Heart right ventricle (tissue), 16 donors: ENCODE measurements around the gene STK39. TPM values are rescaled to one million over a fixed set of nuclear protein-coding genes. Genes with fewer than 3 reads are reported as not detected.

Source experiments
- ATAC-seq, 8 donors: fragments of 200-7000 bp; cut with Tn5 transposase; one replicate each; pipeline ENCODE4 v1.9.1; 2020; ENCODE audit warnings: mild to moderate bottlenecking in 8 of 8, moderate library complexity in 8 of 8, moderate number of reproducible peaks in 1 of 8
- DNase-seq, 2 donors: peaks; one replicate each; pipeline ENCODE4 v3.0.0-alpha.2; 2020
- H3K27ac ChIP-seq, 10 donors: fragments of 200-600 bp; sonication (generic) in 2 of 10; one replicate each; pipeline versions ENCODE4 v1.5.0 to v1.8.0; 2020 to 2022; ENCODE audit warnings: mild to moderate bottlenecking in 3 of 10
- H3K27me3 ChIP-seq, 7 donors: fragments of 200-600 bp; one replicate each; pipeline ENCODE4 v1.8.0; 2021 to 2022; ENCODE audit warnings: mild to moderate bottlenecking in 2 of 7
- H3K36me3 ChIP-seq, 9 donors: fragments of 200-600 bp; sonication (generic) in 1 of 9; one replicate each; pipeline versions ENCODE4 v1.5.0 to v1.8.0; 2020 to 2022; ENCODE audit warnings: mild to moderate bottlenecking in 2 of 9
- H3K4me1 ChIP-seq, 9 donors: fragments of 200-600 bp; sonication (generic) in 1 of 9; one replicate each; pipeline versions ENCODE4 v1.5.0 to v1.8.0; 2020 to 2022; ENCODE audit warnings: mild to moderate bottlenecking in 4 of 9
- H3K4me3 ChIP-seq, 10 donors: fragments of 200-600 bp; sonication (generic) in 2 of 10; one replicate each; pipeline versions ENCODE4 v1.5.0 to v1.8.0; 2020 to 2022; ENCODE audit warnings: mild to moderate bottlenecking in 7 of 10, moderate library complexity in 2 of 10
- H3K9me3 ChIP-seq, 11 donors: fragments of 200-600 bp in 10 of 11; sonication (generic) in 2 of 11; one replicate each; pipeline versions ENCODE4 v1.5.0 to v1.8.0; 2013 to 2022; ENCODE audit warnings: mild to moderate bottlenecking in 2 of 11, control low read depth in 1 of 11, moderate library complexity in 1 of 11
- CTCF ChIP-seq, 9 donors: fragments of 200-600 bp; sonication (generic) in 2 of 9; IDR thresholded peaks; one replicate each; pipeline versions ENCODE4 v1.5.0 to v1.8.0; 2021 to 2022; ENCODE audit warnings: antibody characterized with exemption in 9 of 9, mild to moderate bottlenecking in 5 of 9, moderate library complexity in 1 of 9
- WGBS, 2 donors: extraction: QIAGEN DNeasy Blood & Tissue Kit; methylation state at CpG; one replicate each; pipeline ENCODE4 v1.1.7; 2013; ENCODE audit warnings: inconsistent platforms in 1 of 2; 5-methylcytosine and 5-hydroxymethylcytosine counted together
- intact Hi-C, 10 donors: fragments of 100-400 bp; cut with DNase I; formaldehyde crosslinking; loops; one replicate each; pipeline versions ENCODE4 v1.11.1 to v1.14.2; 2022
- polyA plus RNA-seq, 2 donors: library from polyadenylated mRNA; stranded (reverse); fragments of 200-250 nt; gene quantifications; one replicate each; pipeline ENCODE4 v1.2.3, GENCODE V29; 2013
- total RNA-seq, 10 donors: library from RNA; stranded (reverse); fragmentation: NEBNext Ultra II Directional in 3 of 10; extraction: Animal tissue kit (Norgen Biotek cat#: 25700) in 3 of 10; gene quantifications; one replicate each; pipeline versions ENCODE4 v1.2.1 to v1.2.4, GENCODE V29; 2021 to 2023
- donor health status: Arrhythmogenic right ventricular cardiomyopathy.
- donor health status: ischemic (EF 13 %, LVEDD 7.1; RV severe dilation, severe dysfunction).
- donor health status: healthy with polysubstance abuse.
- donor health status: DM: no; HTN: yes; CAD: no.
- donor health status: DM: no; HTN: no; CAD: no.
- donor health status: ischemic (EF 25% LVEDD 6.9; RV normal size, moderate dysfunction).
- donor health status: ischemic (EF 25% LVEDD 5.7; RV mildly dilated, moderate dysfunction).
- donor health status: healthy.
- donor health status: DM: yes; HTN: yes; CAD: no.
- donor health status: Ischemic cardiomyopathy.
- donor health status: ischemic (EF 35%, LVEDD 5.7; RV mildly dilated, moderate dysfunction).
- donor health status: nonischemic (EF 11% LVEDD 7.7; RV severe dilation, severe dysfunction).
- donor health status: DM: yes; HTN: yes; CAD: no.
- donor health status: PGD.
- donor health status: ischemic (EF 29% LVEDD 5.4; RV normal size, mild dysfunction).
- donor health status: nonischemic (EF 23%, LVEDD 6.1; RV moderate dilation, normal function).

Gene STK39
- total and polyA plus RNA-seq, 12 donors: 15.2 to 35.5 (median 19.6) TPM

- WGBS, 2 donors: 69 to 73% methylated on average over 11 of the region's 11 CpGs
- Histone ChIP-seq H3K27ac (no peak overlapping the region), H3K27me3 (no peaks in the 10 kb centered on the region), H3K4me3 (no peak overlapping the region), H3K9me3 (no peaks in the 10 kb centered on the region), H3K4me1 (peaks cover 0 to 10% (median 0%) of the 10 kb centered on the region in 9 donors), H3K36me3 (peaks cover 0 to 6% (median 0%) of the 10 kb centered on the region in 9 donors)
- ATAC-seq (peak in 4 of 8 donors; percentile 18 to 51 (median 32)), DNase-seq (no peak)
- TF ChIP-seq CTCF (IDR thresholded peaks at IDR 0.05): no peak
- intact Hi-C loops: no loop called here
Observed at GRCh38 chr2:168025487-168026202, 221.8 kb downstream of the STK39 start.

- Histone ChIP-seq H3K9me3 (no peaks in the 10 kb centered on the region), H3K36me3 (peaks cover 0 to 6% (median 0%) of the 10 kb centered on the region in 9 donors), H3K27ac (no peak overlapping the region), H3K4me1 (peaks cover 0 to 10% (median 0%) of the 10 kb centered on the region in 9 donors), H3K27me3 (no peaks in the 10 kb centered on the region), H3K4me3 (no peak overlapping the region)
- no peak for TF ChIP-seq CTCF (IDR thresholded peaks at IDR 0.05)
- ATAC-seq: no peak
- 82 to 83% methylated on average over 4 of the region's 4 CpGs for WGBS, 2 donors
- DNase-seq: no peak
- intact Hi-C loops: no loop called here
Observed at GRCh38 chr2:168024459-168024858, 222.9 kb downstream of the STK39 start.

- ATAC-seq (no peak), DNase-seq (no peak)
- Histone ChIP-seq H3K27me3 (no peaks in the 10 kb centered on the region), H3K27ac (no peak overlapping the region), H3K4me1 (peaks cover 0 to 10% (median 0%) of the 10 kb centered on the region in 9 donors), H3K36me3 (peaks cover 0 to 6% (median 0%) of the 10 kb centered on the region in 9 donors), H3K9me3 (no peaks in the 10 kb centered on the region), H3K4me3 (no peak overlapping the region)
- no peak for TF ChIP-seq CTCF (IDR thresholded peaks at IDR 0.05)
- intact Hi-C loops: no loop called here
Observed at GRCh38 chr2:168021800-168022587, 225.4 kb downstream of the STK39 start.

- ATAC-seq (peak in 1 of 8 donors; percentile 41), DNase-seq (no peak)
- no peak overlapping the region for H3K27ac ChIP-seq
- peaks cover 0 to 35% (median 0%) of the 10 kb centered on the region in 9 donors for H3K36me3 ChIP-seq
- H3K4me1 ChIP-seq: no peaks in the 10 kb centered on the region
- intact Hi-C loops: no loop called here
- H3K27me3 ChIP-seq: no peaks in the 10 kb centered on the region
- H3K4me3 ChIP-seq: no peak overlapping the region
- no peaks in the 10 kb centered on the region for H3K9me3 ChIP-seq
- TF ChIP-seq CTCF (IDR thresholded peaks at IDR 0.05): no peak
- 92 to 99% methylated on average over 3 of the region's 3 CpGs for WGBS, 2 donors
Observed at GRCh38 chr2:168015274-168015953, 232.0 kb downstream of the STK39 start.
